Occipital lobe (tissue), 2 donors: ENCODE results near the gene SLC9B2. TPM values are rescaled to one million over a fixed set of nuclear protein-coding genes. Genes with fewer than 3 reads are reported as not detected.

Source experiments
- DNase-seq: peaks from one replicate; lab custom pipeline; 2025; lab: John Stamatoyannopoulos, UW
- total RNA-seq: library from RNA; depleted of rRNA; stranded (reverse); fragments of >200 nt; gene quantifications from one replicate; pipeline ENCODE4 v1.2.3, GENCODE V29; 2014

SLC9B2 gene
- total RNA-seq, 1 donor from 2014 or later = 112 TPM

DNA sequence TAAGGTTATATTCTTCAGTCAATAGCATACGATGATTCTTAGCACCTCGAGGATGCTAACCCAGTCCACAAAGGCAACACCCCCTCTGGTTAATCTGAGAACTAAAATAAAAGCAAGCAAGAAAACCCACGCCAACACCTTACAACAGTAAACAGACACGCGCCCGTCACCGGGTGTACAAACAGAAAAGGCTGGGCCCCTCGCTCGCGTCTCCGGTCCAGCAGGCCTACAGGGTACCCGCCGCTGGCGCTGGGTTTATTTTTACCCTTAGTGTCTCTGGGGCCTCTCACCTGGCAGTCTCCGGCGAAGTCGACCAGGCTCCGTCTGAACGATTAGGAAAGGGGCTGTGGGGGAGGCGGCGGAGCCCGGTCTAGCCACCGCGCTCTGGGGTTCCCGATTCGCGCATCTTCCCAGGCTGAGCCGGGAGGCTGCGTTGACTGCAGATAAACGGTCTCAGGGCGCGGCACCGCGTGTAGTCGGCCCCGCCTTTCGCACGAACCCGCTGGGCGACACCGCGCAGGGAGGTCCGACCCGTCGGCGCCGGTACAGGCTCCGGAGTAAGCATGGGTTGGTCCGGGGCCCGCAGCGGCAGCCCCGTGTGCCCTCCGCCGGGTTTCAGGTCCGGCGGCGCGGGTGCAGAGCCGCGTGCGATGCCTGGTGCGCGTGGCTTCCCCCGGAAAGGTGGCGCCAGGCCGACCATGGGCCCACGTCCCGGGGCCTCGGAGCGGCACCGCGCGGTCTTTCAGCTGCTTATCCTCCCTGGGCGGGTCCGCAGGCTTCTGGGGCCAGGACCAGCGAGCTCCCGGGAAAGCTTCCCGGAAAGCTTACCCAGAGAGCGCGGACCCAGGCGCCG lies 441 bp downstream of the SLC9B2 start:
- DNase-seq = peak; percentile 41

DNA sequence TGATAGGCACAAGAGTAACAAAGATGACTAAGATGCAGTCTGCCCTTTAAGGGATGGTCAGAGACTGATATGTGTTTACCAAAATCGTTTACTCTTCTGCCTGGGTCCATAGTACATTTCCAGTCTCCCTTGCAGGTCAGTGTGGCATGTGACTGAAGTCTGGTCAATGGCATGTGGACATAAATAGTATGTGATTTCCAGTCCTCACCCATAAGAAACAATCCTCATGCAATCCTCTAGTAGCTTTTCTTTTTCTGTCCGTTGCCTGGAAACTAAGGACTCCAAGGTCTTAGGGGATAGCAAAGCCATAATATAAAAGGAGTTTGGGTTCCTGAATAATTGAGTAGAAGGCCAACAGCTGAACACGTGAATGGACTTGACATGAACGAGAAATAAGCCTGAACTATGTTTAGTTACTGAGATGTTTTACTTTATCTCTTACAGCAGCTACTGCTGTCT lies 1.1 kb downstream of the SLC9B2 start:
- DNase-seq = no peak

DNA sequence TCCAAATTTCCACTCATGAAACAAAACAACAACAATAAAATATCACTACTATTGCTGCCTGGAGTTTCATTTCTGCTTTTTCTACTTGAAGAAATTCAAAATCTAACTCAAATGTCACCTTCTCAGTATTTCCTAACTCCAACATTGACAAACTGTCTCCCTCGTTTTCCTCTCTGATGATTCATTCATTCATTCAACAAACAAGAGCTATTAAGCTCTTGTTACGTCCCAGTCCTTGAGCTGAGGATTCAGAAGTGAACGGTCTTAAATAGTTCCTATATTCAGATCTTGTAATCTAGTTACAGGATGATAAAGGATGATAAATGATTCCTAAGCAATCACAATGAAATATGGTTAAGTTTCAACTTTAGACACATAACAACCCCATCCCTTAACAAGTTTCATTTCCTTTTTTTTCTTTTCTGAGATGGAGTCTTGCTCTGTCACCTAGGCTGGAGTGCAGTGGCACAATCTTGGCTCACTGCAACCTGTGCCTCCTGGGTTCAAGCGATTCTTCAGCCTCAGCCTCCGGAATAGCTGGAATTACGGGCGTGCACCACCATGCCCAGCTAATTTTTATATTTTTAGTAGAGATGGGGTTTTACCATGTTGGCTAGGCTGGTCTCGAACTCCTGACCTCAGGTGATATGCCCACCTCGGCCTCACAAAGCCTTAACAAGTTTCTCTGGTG lies 1.7 kb downstream of the SLC9B2 start:
- DNase-seq = no peak

DNA sequence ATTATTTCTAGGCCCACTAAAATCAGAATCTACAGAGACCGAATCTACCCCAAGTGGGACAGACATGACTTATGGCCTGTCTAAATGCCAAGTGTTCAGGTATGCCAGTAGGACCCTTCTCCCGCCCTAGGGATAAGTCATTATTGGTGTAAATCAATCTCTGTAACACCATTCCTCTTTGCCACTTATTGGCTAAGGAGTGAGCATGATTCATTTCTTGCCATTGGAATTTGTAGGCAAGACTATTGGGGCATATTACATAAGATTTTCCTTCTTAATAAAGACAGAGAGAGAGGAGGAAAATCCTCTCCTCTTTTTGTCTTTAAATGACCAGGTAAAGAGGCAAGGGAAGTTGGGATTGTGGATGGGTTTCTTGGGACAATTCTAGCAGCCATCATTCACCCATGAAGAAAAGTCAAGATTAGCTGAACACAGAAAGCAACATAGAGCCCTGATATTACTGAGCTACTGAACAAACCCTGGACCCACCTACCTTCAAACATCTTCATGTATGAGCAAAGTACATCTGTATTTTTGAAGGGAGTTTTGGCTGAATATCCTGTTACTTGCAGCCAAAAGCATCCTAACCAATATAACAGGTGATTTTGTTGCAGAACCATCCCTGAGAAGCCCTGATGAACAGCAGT lies 2.6 kb downstream of the SLC9B2 start:
- DNase-seq = no peak

DNA sequence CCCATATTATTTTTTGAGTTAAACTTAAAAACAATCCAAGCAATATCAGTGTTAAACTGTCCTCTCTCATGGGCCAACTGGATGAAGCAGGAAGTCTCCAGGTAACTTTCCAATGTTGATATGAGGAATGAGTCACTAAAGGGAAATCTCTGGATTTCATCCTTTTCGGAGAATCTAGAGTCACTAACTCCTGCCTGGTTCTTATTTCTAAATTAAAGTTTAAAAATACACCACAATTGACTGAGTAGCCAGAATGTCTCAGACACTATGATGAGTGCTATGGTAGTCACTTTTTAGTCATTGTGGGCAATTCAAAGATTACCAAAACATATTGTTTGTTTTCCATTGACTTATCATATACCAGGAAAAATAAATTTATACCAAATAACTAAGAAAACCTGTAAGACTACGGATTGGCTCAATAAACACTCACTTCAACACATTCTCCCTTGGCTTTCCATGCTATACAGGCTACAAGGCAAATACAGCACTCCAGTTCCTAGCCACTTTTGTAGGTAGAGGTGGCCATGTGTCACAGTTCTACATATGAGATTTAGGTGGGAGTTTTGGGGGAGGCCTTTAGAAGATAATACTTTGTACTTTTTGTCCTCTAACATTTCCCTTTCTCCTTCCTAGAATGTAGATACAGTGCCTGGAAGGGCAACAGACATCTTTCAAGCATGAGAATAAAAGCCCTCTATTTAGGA lies 8.6 kb downstream of the SLC9B2 start:
- DNase-seq = no peak

DNA sequence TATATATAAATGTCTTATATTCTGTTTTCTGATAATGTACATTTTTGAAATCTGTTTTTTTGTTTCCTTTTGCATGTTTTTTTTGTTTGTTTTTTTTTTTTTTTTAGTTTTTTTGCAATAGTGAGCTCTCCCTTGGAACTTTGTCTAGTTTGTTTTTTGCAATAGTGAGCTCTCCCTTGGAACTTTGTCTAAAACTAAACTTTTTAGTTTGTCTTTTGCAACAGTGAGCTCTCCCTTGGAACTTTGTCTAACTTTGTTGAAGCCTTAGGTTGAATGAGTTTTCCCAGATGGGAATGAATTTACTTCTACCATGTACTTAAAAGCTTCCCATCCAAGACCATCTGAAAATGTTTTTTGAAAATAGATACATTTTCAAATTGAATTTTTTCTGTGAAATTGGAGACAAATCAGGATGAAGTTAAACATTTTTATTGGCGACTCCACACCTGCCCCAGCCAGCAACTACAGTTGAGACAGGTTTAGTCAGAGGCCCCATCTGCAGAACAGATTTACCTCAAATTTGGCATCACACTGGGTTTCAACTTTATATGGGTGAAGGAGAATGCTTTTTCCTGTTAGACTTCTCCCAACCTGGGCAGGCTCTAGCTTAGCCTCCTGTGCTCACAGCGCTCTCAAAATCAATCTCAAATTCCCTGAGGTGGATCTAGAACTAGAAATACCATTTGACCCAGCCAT lies 16.0 kb downstream of the SLC9B2 start:
- DNase-seq = no peak

DNA sequence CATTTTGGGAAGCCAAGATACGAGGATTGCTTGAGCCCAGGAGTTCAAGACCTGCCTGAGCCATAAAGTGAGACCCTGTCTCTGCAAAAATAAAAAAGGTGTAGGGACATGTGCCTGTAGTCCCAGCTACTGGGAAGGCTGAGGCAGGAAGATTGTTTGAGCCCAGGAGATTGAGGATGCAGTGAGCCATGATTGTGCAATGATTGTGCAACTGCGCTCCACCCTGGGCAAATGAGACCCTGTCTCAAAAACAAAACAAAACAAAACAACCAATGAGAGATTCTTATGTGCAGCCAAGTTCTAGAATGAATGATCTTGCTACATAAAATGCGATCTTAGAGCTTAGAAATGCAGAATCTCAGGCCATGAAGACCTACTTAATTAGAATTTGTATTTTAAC lies 22.5 kb downstream of the SLC9B2 start:
- no peak for DNase-seq

DNA sequence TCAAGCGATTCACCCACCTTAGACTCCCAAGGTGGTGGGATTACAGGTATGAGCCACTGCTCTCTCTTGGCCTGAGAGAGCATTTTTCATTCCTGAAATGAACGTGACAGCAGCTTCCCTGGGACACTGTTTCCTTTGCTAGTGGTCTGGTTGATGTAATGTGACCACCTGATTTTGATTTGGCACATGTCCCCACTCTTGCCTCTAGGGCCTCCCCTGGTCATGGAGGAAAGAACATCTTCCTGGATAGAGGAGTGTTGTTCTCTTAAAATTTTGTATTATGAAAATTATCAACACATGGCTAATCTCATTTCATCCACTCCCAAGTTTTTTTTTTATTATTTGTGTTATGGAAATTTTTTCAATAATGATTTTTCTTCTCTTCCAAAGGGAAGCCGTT lies 23.8 kb downstream of the SLC9B2 start:
- DNase-seq = no peak

DNA sequence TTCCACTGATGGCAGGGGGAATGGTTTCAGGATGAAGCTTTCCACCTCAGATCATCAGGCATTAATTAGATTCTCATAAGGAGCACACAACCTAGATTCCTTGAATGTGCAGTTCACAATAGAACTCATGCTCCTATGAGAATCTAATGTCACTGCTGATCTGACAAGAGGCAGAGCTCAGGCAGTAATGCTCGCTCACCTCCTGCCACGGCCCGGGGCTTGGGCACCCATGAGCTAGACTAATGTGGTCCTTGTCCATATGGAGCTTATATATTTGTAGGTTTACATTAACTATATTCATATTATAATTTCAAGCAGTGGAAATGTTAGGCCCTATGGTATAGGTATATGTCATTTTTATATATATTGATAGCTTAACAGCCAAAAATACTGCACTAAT lies 24.4 kb downstream of the SLC9B2 start:
- no peak for DNase-seq

DNA sequence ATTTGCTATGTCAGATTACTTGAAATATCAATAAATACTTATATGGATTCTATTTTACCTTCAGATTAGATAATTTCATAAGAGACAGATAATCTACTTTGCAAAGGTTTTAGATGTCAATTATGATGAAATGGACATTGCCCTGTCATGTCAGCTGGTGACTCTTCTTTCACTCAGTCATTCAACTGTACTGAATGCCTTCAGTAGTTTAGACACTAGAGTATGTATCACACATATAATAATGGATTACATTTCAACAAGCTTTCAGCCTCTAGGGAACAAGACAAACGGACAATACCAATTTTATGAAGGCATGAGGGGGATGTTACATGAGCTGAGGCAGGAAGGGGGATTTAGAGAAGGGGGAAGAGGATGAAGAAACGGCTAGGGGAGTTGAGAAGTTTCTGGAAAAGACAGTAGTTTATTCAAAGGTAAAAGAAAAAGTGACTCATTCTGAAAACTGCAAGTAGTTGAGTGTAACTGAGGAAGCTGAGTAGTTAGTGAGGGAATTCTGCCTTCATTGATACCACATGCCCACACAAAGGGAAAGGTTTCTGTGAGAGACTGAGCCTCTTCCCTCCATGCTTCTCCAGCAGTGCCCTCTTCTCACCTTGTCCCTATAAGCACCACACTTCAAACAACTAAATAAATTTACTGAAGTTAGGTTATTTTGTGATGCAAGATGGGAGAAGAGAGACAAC lies 25.7 kb downstream of the SLC9B2 start:
- DNase-seq = no peak

DNA sequence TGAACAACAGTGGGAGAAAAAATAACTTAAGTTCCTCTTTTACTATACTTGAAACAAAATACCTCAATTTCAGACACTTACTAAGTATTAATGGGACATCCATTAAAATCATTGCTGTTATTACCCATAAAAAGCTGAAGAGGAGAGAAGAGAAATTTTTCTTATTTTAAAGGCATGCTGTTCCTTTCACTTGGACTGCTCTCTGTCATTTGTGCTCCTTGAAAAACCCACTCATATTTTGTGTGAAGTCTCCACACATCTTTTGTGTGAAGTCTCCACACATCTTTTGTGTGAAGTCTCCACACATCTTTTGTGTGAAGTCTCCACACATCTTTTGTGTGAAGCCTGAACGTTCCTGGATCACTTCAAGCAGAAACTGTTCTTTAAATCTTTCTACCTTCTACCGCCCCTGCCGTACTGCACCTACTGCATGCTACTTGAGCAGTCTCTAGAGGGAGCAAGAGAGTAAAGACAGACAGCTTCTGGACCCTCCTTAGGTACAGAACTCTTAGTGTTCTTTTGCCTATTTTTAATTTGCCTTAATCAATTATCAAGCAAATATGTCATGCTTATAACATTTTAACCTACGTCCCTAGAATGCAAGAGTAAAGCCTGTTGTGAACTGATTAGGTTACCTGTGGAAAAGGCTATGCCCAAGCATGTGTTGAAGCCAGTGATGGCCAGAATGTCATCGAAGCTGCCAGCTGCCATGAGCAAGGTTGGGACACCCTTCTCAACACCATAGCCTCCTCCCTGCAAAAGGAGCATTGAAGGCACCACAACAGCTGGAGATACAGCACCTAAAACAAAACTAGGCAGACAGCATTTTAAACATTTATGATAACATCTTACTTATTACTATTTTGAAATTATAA lies 29.9 kb downstream of the SLC9B2 start:
- no peak for DNase-seq

DNA sequence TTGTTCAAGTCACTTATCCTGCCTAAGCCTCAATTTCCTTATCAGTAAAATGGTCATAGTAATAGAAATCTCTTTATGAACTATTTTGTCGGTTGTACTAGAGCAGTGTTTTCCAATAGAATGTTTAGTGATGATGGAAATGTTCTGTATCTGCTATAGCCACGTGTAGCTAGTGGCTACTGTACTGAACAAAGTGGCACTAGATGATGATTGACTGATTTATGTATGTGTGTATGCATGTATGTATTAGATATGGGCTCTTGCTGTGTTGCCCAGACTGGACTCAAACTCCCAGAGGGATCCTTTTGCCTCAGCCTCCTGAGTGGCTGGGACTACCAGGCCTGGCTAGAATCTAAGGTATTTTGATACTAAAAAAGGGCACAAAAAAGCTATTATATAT lies 32.4 kb downstream of the SLC9B2 start:
- no peak for DNase-seq

DNA sequence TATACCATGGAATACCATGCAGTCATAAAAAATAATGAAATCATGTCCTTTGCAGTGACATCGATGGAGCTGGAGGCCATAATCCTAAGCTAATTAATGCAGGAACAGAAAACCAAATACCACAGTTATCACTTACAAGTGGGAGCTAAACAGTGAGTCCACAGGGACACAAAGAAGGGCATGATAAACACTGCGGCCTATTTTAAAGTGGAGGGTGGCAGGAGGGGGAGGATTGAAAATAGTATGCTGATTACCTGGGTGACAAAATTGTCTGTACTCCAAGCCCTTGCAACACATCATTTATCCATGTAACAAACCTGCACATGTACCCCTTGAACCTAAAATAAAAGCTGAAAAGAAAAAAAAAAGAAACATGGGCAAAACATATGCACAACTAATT lies 40.4 kb downstream of the SLC9B2 start:
- DNase-seq = no peak

DNA sequence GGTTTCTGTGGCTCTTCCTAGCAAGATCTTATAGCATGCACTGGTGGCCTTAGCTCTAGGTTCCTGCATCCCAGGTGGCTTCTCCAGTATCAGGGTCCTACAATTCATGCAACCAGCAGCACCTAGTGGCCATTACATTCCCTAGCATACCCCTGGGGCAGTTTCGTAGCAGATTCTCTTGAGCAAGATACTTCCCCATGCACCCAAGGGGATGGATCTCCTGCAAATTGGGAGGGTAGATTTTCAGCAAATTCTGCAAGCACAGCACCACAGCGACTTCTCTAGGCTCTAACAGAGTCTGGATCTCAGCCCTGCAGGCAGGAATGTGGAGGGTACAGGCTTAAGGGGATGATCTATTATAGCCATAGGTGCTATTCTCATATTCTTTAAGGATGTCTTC lies 44.0 kb downstream of the SLC9B2 start:
- no peak for DNase-seq

DNA sequence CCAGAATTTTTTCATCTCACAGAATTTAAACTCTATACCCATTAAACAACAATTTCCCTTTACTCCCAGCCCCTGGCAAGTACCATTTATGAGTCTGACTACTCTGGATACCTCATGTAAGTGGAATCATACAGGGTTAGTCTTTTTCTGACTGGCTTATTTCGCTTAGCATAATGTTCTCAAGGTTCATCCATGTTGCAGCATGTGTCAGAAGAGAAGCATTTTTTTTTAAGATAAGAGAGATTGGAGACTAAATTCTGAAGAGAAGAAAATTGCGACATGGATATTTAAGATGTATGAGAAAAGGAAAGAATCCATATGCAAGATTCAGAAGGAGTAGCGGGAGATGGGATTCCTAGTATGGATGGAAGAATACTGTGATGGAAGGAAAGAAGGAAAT lies 45.8 kb downstream of the SLC9B2 start:
- no peak for DNase-seq

DNA sequence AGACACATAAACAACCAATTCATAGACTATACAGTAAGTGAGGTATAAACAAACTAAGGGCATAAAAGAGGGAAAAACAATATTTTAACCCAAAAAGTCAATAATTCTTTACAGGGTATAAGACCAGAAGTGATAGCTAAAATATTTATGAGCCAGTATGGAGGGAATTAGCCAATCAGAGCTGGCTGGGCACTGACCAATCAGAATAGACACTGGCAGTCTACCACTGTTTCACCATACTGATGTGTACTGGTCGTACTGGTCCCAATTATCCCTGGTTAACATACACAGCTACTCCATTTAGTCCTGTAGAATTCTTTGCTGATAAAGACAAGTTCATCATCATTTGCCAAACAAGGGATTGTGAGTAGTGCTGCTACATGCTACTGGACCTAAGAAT lies 47.3 kb downstream of the SLC9B2 start:
- no peak for DNase-seq

DNA sequence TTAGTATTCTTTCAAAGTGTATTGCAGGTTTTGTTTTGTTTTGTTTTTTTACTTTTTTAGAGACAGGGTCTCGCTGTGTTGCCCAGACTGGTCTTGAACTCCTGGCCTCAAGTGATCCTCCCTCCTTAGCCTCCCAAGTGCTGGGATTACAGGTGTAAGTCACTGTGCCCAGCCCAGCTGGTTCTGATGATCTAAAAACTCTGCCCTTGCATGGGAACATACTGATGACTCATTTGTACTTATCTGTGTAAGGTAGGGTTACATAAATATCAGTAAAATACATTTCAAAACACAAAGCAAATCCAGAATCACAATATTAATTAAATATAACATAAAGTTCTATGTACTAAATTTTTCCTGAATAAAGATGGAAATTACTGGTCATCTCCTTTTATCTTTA lies 49.7 kb downstream of the SLC9B2 start:
- no peak for DNase-seq

DNA sequence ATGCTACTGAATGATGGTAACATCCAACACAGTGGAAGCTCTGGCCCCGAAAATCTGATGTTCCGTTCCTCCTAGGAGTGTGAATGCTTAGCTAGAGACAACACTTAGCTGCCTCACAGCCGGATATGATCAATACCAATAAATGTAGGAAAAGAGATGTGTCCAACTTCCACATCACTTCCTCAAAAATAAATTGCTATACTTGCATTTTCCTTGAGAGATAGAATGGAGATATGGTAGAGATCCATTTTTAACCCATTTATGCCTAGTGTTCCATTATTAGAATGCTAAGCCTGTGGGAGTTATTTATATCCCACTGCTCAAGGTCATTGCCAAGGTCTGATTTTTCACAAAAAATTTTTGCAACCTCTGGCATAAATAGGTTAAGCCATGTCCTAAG lies 51.6 kb downstream of the SLC9B2 start:
- DNase-seq = no peak

DNA sequence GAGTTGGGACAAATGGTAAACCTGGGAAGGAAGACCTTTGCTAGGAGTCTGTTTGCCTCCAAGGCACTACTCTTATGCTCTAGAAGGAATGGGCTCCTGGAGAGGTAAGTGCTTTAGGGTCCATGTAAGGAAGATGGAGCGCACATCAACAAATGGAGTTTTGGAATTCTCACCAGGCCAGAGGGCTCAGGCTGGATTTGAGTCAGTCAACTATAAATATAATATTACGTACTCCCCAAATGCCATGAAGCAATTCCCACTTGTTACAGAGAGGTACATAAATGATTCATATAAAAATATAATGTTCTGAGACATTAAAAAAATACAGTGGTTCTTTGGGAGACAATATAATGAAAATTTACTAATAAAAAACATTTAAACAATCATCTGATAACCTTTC lies 55.4 kb downstream of the SLC9B2 start:
- no peak for DNase-seq
